GM10248 (cell line): ENCODE measurements around the gene KCNT1.

Source experiments
- CTCF ChIA-PET: fragments of 300-600 bp; sonication (Branson Sonifier 250); formaldehyde crosslinking; extraction: SDS; loops from one replicate; lab custom pipeline; 2021; ENCODE audit warnings: antibody characterized with exemption; lab: Yijun Ruan, JAX
- POLR2A ChIA-PET: fragments of 350-650 bp; sonication (Branson Sonifier 250); formaldehyde crosslinking; extraction: SDS; loops from one replicate; lab custom pipeline; 2020; ENCODE audit warnings: antibody characterized with exemption; lab: Yijun Ruan, JAX
- DNase-seq: peaks from one replicate; pipeline ENCODE4 v3.0.0; 2012; ENCODE audit errors: extremely low spot score
- TF ChIP-seq, protein P1 (sequence below): IDR thresholded peaks from 2 replicates; pipeline ENCODE4 v1.5.1; 2012; ENCODE audit warnings: mild to moderate bottlenecking, low read depth; ENCODE audit errors: extremely low read depth, missing control alignments, control extremely low read depth

The KCNT1 gene

DNA sequence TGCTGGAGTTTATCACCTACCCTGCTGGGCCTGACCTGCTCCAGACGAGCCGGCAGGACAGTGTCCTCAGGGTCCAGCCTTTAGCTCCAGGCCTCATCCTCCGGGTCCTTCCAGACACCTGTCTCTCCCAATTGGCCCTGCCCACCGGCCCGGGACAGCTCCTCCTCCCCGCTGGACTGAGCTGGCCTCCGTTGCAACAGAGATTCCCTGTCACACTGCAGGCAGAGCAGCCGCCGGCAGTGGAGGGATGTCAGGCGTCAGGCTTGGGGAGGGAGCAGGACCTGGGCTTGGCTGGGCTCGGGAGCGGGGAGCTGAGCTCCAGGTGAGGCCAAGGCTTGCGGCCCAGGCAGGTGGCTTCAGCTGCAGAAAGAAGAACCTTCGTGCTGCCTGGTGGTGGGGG lies 1.7 kb downstream of the KCNT1 start:
- ChIA-PET CTCF (interaction anchor here (1.0 to 2.7 kb wide), 2 partner anchors 10 to 100 kb away, joined by 3 to 9 read pairs; no protein-coding TSS in a partner anchor), POLR2A (no interaction called here)
- TF ChIP-seq, protein P1, sequence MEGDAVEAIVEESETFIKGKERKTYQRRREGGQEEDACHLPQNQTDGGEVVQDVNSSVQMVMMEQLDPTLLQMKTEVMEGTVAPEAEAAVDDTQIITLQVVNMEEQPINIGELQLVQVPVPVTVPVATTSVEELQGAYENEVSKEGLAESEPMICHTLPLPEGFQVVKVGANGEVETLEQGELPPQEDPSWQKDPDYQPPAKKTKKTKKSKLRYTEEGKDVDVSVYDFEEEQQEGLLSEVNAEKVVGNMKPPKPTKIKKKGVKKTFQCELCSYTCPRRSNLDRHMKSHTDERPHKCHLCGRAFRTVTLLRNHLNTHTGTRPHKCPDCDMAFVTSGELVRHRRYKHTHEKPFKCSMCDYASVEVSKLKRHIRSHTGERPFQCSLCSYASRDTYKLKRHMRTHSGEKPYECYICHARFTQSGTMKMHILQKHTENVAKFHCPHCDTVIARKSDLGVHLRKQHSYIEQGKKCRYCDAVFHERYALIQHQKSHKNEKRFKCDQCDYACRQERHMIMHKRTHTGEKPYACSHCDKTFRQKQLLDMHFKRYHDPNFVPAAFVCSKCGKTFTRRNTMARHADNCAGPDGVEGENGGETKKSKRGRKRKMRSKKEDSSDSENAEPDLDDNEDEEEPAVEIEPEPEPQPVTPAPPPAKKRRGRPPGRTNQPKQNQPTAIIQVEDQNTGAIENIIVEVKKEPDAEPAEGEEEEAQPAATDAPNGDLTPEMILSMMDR: no peak
- no peak for DNase-seq

DNA sequence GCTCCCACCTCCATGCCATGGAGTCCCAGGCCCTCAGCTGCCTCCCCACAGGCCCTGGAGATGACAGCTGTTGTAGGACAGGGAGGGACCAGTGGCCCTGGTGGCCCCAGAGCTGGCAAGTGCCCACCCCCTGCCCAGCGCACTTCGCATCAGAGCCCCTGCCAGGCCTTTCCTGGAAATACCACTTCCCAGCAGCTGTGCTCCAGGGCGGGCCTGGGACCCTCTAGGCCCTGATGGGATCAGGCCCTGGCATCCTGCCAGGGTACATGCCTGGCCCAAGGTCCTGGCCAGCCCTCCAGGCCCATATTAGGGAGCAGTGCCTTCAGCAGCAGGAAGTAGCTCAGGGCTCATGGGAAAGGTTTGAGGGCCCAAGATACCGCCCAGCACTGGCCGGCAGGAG lies 2.5 kb downstream of the KCNT1 start:
- CTCF ChIA-PET: interaction anchor here (1.0 to 2.7 kb wide), 2 partner anchors 10 to 101 kb away, joined by 3 to 9 read pairs; no protein-coding TSS in a partner anchor
- DNase-seq: no peak
- TF ChIP-seq, protein P1: no peak
- POLR2A ChIA-PET: no interaction called here

DNA sequence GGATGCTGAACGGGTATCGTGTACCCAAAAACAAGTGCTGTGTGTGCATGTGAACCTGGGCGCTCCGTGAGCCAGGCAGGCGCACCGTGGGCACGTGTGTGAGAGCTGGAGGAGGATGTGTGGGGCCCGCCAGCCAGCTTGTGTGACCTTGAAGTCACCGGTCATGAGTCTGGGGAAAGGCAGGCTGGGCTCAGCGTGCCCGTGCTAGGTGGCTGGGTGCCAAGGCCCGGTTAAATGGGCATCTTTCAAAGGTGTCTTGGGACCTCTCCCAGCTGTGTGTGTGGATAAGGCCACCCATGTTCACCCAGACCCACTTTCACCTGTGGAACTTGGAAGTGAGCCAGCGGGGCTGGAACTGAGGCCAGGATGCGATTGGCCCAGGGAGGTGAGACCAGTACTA lies 3.4 kb downstream of the KCNT1 start:
- TF ChIP-seq, protein P1: no peak
- no peak for DNase-seq
- POLR2A ChIA-PET: interaction anchor here (0.6 kb wide), 1 partner anchor 657 kb away, joined by 3 read pairs; no protein-coding TSS in a partner anchor
- CTCF ChIA-PET: interaction anchor here (0.8 to 2.7 kb wide), 2 partner anchors 11 to 20 kb away, joined by 3 to 9 read pairs; no protein-coding TSS in a partner anchor

DNA sequence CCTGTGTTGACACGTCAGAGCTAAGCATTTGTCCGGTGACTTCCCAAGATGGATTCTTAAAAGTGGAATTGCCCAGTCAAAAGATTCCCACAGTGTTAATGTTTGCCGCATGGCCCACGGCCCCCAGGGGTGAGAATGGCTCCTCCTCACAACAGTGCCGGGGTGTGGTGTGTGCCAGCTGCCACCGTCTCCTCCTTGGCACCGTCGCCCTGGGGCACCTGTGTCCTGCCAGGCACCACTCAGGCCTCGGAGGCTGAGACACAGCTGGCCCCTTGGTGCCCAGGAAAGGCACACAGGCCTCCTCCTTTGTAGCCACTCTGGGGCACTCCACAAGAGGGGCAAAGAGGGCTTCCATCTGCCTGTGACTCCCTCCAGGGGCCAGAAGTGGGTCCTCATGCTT lies 4.3 kb downstream of the KCNT1 start:
- TF ChIP-seq, protein P1: no peak
- DNase-seq: no peak
- ChIA-PET CTCF (interaction anchor here (0.8 to 2.7 kb wide), 2 partner anchors 12 to 19 kb away, joined by 3 to 9 read pairs; no protein-coding TSS in a partner anchor), POLR2A (interaction anchor here (0.6 kb wide), 1 partner anchor 657 kb away, joined by 3 read pairs; no protein-coding TSS in a partner anchor)

DNA sequence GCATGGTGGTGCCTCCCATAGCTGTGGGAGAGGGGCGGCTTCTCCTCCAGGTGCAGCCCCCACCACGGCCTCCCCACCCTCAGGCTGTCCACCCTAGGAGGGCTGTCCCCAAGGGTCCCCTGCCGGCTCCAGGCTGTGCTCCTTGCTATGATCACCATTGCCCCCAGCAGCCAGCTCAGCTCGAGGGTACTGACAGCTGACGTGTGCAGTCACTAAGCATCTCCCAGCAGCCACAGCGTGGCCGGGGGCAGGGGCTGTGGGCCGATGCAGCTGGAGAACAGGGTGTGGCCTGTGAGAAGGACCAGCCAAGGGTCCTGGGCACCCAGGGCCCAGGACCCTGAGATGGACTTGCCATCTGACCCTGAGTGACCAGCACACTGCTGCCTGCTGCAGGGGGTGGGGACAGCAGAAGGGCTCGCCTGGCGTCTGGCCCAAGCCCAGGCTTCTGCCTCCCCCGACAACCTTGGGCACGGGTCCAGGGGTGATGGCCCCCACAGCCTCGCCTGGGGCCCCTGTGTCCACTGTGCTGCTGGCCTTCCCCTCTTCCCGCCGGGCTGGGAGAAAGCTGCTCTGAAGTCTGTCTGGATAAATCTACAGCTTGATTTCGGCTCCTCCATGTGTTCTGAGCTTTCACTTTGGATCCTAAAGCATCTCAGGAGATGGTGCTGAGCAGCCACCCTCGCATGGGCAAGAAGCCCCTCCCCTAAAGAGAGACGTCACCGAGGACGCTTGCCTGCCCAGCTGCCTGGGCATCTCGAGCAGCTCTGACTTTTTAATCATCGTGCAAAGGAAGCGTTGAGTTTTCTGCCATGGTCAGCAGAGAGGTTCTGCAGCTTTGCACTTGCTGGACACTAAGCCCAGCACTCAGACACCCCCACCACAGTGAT lies 5.5 kb downstream of the KCNT1 start:
- TF ChIP-seq, protein P1: no peak
- CTCF ChIA-PET: no interaction called here
- POLR2A ChIA-PET: no interaction called here
- no peak for DNase-seq

DNA sequence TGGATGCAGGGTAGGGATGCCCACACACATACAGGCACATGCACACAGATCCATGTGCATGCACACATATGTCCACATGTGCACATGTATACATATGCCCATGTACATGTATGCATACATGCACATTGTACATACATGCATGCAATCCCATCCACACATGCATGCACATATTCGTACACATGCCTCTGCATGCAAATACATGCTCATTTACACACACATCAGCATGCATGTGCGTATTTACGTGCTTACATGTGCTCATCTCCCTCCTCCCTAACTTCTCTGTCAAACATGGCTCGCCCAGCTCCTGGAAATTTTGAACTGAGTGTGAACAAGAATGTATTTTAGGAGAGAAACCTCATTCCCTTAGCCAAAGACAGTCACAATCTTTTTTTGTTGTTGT lies 6.2 kb downstream of the KCNT1 start:
- ChIA-PET POLR2A (no interaction called here), CTCF (no interaction called here)

More for the DNA sequence above, 6.2 kb downstream of the KCNT1 start:
- TF ChIP-seq, protein P1: no peak
- no peak for DNase-seq
